NCI-H2196 treated with DMSO at 0.1 percent for 48 hours (cell line): ENCODE data around the gene MOCS2.

Experiments
- DNase-seq: peaks from one replicate; lab custom pipeline; 2025; ENCODE audit not compliant: unreplicated experiment; lab: John Stamatoyannopoulos, UW

The MOCS2 gene

GRCh38 chr5:53095931-53096525 lies 13.5 kb downstream of the MOCS2 start:
- no peak for DNase-seq

GRCh38 chr5:53095217-53095616 lies 14.3 kb downstream of the MOCS2 start:
- DNase-seq: no peak

- DNase-seq: no peak
Measured at GRCh38 chr5:53092242-53092641, 17.3 kb downstream of the MOCS2 start.

GRCh38 chr5:53091289-53091688 lies 18.3 kb downstream of the MOCS2 start:
- DNase-seq: no peak

GRCh38 chr5:53090229-53090628 lies 19.3 kb downstream of the MOCS2 start:
- no peak for DNase-seq

GRCh38 chr5:53089481-53089991 lies 20.0 kb downstream of the MOCS2 start:
- no peak for DNase-seq

GRCh38 chr5:53087621-53088121 lies 21.9 kb downstream of the MOCS2 start:
- DNase-seq: no peak

- no peak for DNase-seq
Measured at GRCh38 chr5:53087171-53087570, 22.4 kb downstream of the MOCS2 start.

- no peak for DNase-seq
Measured at GRCh38 chr5:53084546-53085255, 24.9 kb downstream of the MOCS2 start.

GRCh38 chr5:53083927-53084326 lies 25.6 kb downstream of the MOCS2 start:
- DNase-seq: no peak

- DNase-seq: no peak
Measured at GRCh38 chr5:53080271-53080670, 29.3 kb downstream of the MOCS2 start.

GRCh38 chr5:53076014-53076583 lies 33.5 kb downstream of the MOCS2 start:
- no peak for DNase-seq

GRCh38 chr5:53073348-53073747 lies 36.2 kb downstream of the MOCS2 start:
- no peak for DNase-seq

GRCh38 chr5:53071738-53072137 lies 37.8 kb downstream of the MOCS2 start:
- no peak for DNase-seq

- DNase-seq: no peak
Measured at GRCh38 chr5:53071298-53071697, 38.3 kb downstream of the MOCS2 start.

GRCh38 chr5:53069626-53070025 lies 39.9 kb downstream of the MOCS2 start:
- no peak for DNase-seq

GRCh38 chr5:53068291-53068836 lies 41.2 kb downstream of the MOCS2 start:
- DNase-seq: no peak

GRCh38 chr5:53067641-53068040 lies 41.9 kb downstream of the MOCS2 start:
- no peak for DNase-seq

GRCh38 chr5:53066088-53066487 lies 43.5 kb downstream of the MOCS2 start:
- DNase-seq: no peak

GRCh38 chr5:53063791-53064190 lies 45.8 kb downstream of the MOCS2 start:
- DNase-seq: no peak

- DNase-seq: no peak
Measured at GRCh38 chr5:53063176-53063575, 46.4 kb downstream of the MOCS2 start.

GRCh38 chr5:53059281-53059680 lies 50.3 kb downstream of the MOCS2 start:
- no peak for DNase-seq
